GM12875 (cell line): ENCODE data around the gene IQCM.

Source experiments
- H3K4me3 ChIP-seq: one replicate; pipeline ENCODE4 v1.5.1; 2011; ENCODE audit warnings: low read depth, low read length, control low read depth
- TF ChIP-seq, protein P1 (sequence below): IDR thresholded peaks from 2 replicates; pipeline ENCODE4 v1.5.1; 2011; ENCODE audit warnings: low read depth, mild to moderate bottlenecking, control low read depth, inconsistent platforms, low read length, moderate library complexity, borderline replicate concordance; ENCODE audit not compliant: insufficient read depth

Gene IQCM

DNA sequence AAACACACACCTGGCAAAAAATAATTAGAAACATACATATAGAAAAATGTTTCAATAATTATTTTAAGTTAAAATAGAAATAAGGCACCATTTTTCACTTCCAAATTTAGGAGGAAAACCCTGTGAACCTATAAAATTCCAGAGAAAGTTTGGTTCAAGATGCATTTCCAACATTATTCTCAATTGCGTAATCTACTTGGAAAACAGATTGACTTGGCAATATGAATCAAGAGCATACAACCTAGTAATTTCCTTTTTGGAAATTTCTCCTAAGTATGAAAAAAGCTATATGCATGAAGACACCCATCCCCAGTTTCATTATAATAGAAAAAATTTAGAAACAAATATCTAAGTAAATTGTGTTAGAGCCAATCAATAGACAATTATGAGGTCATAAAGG lies 242.9 kb downstream of the IQCM start:
- H3K4me3 ChIP-seq: no peak overlapping the region
- TF ChIP-seq, protein P1, sequence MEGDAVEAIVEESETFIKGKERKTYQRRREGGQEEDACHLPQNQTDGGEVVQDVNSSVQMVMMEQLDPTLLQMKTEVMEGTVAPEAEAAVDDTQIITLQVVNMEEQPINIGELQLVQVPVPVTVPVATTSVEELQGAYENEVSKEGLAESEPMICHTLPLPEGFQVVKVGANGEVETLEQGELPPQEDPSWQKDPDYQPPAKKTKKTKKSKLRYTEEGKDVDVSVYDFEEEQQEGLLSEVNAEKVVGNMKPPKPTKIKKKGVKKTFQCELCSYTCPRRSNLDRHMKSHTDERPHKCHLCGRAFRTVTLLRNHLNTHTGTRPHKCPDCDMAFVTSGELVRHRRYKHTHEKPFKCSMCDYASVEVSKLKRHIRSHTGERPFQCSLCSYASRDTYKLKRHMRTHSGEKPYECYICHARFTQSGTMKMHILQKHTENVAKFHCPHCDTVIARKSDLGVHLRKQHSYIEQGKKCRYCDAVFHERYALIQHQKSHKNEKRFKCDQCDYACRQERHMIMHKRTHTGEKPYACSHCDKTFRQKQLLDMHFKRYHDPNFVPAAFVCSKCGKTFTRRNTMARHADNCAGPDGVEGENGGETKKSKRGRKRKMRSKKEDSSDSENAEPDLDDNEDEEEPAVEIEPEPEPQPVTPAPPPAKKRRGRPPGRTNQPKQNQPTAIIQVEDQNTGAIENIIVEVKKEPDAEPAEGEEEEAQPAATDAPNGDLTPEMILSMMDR: no peak

- no peak overlapping the region for H3K4me3 ChIP-seq
- TF ChIP-seq, protein P1: no peak
Observed at GRCh38 chr4:149555799-149556198, 259.8 kb downstream of the IQCM start.

GRCh38 chr4:149555146-149555545 lies 260.5 kb downstream of the IQCM start:
- TF ChIP-seq, protein P1: no peak
- H3K4me3 ChIP-seq: no peak overlapping the region

DNA sequence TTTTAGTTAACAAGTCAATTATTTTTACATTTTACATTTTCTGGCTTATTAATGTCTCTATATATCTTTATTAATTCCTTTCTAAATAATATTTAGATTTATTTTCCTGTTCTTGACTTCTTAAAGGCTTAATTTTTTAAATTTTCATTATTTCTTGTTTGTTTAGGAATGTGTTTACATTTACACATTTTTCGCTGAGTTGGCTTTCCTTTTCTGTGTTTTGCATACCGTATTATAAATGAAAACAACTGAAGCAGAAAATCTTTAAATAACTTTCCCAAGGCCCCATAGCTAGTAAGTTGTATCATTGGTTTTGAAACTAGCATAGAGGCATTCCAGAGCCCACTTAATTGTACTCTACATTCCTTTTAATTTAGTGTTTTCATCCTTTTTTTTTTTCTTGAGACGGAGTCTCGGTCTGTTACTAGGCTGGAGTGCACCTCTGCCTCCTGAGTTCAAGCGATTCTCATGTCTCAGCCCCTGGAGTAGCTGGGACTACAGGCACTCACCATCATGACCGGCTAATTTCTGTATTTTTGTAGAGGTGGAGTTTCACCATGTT lies 261.6 kb downstream of the IQCM start:
- TF ChIP-seq, protein P1: no peak
- H3K4me3 ChIP-seq: no peak overlapping the region

DNA sequence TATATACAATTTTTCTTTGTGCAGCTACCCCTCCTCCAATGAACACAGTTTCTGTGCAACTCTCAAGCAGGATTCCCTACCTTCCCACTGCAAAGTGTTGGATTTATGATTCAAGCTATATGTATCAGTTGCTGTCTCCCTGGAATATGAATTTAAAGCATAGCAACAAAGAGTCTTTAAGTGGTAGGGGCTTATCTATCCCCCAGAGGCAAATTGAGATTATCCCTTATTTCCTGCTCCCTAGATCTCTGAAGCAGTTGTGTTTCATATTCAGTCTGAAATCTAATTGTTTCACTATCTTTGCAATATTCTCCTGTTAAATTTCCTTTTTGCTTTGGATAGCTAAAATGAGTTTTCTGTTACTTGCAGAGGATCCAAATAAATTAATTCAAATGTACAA lies 263.0 kb downstream of the IQCM start:
- TF ChIP-seq, protein P1: no peak
- no peak overlapping the region for H3K4me3 ChIP-seq

DNA sequence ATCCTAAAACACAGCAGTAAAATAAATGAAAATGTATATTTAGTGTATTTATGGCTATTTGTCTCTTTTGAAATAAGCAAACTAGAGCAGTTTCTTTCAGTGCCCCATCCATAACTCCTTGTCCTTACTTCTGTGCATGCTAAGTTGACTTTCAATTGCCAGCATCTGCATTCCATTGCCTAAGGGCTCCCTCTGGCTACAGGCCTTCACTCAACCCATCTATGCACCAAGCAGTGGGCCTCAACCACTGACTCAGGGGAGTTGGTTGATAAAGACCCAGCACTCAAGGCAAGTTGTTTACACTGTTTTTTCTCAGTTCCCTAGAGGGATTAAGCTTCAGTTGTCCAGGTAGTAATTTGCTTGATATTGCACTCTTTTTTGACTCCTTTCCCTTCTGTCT lies 265.7 kb downstream of the IQCM start:
- H3K4me3 ChIP-seq: no peak overlapping the region
- TF ChIP-seq, protein P1: no peak

DNA sequence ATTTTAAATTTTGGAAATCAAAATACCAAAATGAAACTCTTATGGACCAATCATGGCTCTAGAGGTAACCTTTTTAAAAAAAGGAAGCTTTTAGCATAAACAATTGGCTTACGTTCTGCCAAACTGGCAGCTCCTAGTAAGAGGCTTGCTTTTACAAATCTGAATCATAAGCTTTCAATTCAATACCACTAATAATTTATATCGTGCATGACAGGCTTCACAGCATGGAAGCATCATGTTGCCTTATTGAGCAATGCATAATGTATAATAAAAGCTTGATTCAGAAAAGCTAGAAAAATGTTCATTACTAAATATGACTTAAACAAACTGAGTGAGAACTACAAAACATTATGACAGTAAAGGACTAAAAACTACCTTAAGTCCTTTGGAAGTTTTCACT lies 280.9 kb downstream of the IQCM start:
- TF ChIP-seq, protein P1: no peak
- no peak overlapping the region for H3K4me3 ChIP-seq
